Right kidney (tissue), 1 donor: ENCODE data around the gene ZFPL1.

Experiments used
- DNase-seq: peaks from one replicate; pipeline ENCODE4 v3.0.0-alpha.2; 2016

ZFPL1 gene

DNA sequence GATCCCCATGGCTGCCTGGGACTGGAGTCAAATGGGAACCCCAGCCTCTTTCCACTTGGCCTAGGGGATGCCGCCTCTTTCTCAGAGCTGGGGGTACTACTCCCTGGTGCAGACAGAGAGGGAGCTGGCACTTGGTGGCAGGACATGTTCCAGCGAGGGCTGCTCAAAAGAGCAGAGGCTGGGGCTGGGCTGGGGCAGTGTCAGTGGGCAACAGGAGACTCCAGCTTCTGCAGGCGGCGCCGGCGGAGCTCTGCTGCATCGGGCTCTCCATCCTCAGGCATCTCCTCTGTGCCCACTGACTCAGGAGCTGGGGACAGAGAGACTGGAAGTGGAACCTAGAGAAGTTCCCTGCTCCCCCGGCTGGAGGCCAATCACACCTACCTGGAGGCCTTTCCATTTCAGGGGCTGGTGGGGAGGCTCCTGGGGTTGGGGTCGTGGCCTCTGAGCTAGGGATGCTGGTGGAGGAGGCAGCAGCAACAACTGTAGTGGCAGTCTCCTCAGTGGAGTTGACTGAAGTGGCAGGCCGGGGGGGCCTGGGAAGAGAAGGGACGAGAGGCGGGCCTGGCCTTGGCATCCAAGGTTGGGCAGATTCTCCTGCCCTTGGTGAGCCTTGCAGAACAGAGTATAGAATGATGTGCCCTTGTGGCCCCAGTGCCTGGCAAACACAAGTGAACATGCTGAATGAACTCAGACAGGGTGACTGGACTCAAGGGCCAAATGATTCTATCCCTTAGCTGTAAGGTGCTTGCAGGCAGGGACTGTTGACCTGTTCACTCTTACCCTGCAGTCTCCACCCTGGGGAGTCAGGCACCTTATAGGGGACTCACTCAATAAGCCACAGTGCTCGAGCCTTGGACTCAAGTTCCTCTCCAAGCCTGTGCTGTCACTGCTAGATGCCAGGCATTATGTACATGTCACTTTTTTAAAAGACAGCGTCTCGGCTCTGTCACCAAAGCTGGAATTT, 44.4 kb downstream of the ZFPL1 start:
- DNase-seq = no peak

DNA sequence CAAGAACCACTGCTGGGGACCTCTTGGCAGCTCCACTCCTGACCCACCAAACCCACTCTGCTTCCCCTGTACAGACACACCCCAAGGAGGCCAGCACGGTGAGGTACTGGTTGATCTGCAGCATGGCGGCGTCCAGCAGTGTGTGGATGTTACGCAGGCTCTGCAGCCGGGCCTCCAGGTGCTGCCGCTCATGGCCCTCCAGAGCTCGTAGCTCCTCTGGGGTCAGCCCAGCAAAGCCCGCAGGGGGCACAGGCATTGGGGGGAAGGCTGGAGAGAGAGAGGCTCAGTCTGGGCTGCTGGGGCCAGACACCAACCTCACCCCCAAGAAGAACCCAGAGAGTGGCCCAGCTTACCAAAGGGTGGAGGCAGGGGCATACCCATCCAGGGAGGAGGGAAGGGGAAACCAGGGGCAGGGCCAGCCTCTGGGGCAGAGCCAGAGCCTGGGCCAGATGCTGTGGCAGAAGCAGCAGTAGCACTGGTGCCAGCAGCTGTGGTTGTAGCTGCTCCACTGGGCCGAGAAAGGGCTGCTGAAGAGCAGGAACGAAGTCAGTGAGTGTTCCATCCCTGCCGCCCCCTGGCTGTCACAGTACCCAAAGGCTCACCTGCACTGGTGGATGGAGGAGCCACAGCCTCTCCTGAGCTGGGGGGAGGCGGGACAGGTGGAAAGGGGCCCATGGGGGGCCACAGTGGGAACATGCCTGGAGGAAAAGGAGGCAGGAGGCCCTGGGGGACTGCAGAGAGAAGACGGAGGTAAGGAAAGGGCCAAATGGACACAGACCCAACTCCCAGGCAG, 45.8 kb downstream of the ZFPL1 start:
- DNase-seq = no peak

DNA sequence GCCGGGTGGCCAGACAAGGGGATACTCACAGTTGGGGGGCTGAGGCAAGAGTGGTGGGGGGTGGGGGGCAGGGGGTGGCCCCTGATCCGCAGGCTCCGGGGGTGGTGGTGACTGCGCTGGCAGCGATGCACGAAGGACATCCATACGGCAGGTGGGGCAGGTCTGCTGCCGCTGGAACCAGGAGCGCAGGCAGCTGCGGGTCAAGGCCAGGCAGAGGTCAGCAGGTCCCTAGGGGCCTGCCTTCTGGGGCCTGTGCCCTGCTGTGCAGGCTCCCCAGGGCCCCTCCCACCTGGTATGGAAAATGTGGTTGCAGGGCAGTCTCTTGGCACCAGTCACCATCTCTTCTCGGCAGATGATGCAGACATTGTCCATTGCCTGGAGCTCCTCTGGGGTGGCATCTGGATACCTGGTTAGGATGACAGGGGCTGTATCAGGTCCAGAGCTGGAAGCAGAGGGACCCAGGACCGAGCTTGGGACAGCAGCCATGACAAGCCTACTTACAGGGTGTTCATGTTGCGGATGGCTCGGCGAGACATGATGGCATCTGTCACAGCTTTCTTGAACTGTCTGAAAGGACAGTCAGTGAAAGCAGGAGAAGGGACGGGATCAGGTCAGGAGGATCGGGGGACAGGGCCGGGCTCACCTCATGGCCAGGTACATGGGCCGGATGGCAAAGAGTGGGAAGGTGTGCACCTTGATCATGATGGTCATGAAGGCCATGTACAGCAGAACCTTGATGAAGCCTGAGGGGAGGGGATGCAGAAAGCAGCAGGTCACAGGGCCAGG, 46.8 kb downstream of the ZFPL1 start:
- no peak for DNase-seq

DNA sequence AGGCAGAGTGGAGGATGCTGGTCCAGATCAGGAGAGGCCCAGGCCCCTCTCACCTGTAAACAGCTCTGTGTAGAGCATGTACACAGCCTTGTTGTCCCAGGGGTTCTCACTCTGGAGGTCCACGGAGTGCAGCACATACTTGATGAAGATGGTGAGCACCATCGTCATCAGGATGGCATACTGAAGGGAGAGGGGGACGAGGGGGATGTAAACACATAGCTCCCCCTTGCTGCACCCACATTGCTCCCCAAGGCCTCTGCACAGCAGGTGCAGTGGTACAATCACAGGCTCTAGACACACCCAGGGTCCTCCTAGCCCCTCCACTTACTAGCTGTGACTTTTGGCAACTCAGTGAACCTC, 47.4 kb downstream of the ZFPL1 start:
- DNase-seq = no peak

DNA sequence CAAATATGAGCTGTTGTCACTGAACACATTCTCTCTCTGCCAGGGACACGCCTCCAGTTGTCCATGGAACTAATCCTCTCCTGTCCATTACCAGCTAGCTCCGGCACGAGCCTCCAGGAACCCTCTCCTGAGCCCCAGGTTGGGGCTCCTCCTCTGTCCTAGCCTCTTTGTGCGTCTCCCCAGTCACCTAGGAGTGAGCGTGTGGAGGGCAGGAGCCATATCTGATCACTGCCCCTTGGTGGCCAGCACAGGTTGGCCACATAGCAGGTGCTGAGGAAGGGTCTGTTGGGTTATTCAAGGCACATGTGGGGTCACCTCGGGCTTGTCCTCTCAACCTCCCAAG, 47.8 kb downstream of the ZFPL1 start:
- DNase-seq = no peak

DNA sequence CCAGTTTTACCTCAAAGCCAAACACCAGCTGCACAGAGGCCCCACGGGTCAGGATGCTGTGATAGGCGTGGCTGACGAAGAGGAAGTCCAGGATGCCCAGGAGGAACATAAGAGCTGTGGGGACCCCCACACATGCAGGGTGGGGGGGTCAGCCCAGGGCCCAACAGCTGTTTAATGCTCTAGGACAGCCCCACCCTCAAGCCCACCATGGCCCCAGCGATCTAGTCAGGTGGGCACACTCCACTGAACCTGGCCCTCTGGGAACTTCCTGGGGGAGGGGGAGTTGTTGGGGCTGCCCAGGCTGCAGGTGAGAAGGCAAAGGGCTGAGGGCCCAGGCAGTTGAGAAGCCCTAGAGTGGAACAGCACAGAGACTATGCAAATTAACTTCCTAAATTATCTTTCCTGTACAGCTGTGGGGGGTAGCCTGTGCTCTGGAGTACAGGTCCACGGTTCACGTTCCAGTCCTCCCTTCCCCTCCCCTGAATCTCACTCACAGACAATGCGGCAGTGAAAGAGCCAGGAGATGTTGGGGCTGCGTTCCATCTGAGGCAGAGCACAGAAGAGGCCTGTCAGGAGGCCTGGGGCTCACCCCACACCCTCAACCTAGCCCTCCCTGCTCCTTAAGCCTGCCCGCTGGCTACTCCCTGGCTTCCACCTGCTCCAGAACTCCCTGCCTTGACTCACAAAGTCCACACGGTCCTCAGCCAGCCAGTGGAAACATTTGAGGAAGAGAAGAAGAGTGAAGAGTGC, 48.4 kb downstream of the ZFPL1 start:
- DNase-seq = no peak

DNA sequence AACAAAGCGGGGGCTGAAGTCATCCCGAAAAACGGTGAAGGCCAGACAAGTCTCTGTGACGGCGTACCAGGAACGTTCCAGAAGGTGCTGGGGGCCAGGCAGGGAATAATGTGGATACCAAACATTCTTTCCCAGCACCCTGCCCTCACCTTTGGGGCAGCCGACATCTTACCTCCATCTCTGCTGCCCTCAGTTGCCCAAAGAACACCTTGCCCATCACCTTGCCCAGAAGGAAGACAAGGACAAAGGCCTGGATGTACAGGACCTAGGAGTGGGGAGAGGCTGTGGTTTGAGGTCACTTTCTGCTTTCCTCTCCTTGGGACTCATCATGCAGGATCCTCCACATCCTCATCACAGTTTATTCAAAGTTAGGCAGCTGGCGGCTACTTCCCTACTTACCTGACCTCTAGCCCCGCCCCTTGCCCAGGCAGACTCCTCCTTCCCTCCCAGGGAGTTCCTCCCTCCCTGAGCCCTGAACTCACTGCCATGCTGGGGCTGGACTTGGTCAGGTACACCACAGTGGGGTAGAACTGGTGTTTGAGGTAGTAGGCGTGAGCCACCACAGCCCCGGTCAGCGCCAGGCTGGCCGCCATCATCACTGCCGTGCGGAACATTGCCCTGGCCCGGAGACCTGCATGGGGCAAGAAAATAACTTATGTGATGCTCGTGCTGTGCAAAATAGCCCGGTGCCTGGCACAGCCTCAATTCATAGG, 49.1 kb downstream of the ZFPL1 start:
- DNase-seq = no peak

DNA sequence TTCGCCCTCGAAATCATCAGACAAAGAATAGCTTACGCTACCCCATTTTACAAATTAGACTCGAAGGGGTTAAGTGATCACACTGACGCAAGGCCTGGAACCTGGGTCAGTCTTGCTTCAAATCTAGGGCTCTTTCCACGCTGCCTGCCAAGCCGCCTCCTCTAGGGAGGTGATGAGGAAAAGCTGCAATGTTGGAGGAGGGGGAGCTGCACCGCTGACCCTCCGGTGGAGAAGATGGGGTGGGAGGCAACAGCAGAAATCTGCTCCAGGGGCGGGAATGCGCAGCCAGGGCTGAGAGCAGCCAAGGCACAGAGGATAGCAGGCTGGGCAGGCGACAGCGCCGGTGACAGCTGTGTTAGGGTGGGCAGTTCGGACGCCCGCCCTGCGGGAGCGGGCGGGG, 49.7 kb downstream of the ZFPL1 start:
- no peak for DNase-seq

DNA sequence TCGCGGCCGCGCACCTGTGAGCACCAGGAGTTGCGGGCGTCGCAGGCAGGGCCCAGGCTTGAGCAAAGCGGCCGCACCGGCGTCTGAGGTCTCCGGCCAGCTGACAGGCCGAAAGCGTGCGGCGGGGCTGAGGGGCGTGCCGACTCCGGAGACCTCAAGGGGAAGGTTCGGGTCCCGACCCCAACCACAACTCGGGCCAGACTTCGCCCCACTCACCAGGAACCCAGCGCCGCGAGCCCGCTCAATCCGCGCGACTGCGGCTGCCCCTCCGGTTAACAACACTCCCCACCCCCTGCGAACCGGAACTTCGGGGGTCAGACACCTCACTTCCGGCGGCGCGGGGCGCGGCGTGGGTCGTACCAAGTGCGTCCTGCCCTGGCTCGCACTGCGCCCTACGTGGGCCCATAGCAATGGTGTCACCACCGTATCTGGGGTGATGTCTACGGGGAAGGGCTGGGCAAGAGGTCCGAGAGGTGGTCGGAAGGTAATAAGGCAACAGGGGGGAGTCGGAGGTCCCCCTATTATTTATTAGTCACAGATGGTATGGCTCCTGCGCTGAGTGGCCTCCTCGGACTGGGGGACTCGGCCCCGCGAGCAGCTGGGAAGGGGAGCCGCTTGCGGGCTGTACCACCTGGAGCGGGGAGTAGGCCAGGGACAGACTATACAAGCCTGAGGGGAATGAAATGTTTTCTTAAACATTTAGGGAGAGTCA, 50.4 kb downstream of the ZFPL1 start, which contains the start of gene SYVN1:
TSS of gene SYVN1 (minus strand) at position 280 of the 712 bp plus-strand sequence. CDS start 918 bp downstream, outside the sequence.
- peak; percentile 100 for DNase-seq

DNA sequence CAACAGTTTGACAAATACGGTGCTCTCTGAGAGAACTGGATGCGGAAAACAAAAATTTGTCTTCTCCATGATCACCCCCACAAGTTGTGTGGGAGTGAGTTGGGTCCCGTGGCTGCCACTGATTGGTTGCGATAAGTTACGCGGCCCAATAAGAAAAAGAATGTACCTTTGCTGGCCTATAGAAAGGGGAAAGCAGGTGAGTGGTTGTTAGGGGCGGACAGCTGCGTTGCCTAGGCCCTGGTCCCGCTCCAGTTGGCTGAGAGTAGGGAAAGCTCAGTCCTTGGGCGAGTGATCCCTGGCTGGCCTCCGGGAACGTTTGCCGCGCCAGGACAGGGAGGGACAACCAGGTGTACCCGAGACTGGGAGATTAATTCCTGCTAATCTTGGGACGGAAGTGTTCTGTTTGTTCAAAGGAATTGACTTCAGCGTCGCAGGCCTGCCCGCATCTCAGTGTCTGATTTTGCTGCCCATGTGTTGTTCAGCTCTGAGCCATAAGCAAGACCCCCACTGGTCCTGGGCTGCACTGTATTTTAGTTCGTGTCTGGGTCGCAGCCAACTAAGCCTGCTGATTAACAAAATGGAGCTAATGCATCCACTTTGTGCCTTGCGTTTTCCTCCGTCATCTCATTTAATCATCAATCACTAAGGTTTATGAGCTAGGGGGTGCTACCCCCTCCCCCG, 51.1 kb downstream of the ZFPL1 start:
- DNase-seq = no peak

DNA sequence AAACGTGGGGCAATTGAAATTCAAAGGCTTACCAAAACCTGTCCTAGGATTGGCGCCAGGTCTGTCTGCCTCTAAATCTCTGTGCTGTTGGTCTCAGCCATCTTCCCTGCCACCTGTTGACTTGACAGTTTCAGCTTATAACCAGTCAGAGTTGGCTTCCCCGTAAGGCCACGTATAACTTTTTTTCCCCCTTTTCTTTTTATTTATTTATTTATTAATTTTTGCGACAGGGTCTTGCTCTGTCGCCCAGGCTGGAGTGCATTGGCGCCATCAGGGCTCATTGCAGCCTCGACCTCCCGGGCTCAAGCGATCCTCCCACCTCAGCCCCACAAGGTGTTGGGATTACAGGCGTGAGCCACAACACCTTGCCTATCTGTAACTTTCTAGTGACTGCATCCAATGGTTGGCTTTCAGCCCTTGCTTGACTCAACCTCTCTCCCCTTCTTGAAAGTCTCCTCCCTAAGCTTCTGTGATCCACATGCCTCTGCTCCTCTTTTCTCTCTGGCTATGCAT, 51.7 kb downstream of the ZFPL1 start:
- DNase-seq = no peak

DNA sequence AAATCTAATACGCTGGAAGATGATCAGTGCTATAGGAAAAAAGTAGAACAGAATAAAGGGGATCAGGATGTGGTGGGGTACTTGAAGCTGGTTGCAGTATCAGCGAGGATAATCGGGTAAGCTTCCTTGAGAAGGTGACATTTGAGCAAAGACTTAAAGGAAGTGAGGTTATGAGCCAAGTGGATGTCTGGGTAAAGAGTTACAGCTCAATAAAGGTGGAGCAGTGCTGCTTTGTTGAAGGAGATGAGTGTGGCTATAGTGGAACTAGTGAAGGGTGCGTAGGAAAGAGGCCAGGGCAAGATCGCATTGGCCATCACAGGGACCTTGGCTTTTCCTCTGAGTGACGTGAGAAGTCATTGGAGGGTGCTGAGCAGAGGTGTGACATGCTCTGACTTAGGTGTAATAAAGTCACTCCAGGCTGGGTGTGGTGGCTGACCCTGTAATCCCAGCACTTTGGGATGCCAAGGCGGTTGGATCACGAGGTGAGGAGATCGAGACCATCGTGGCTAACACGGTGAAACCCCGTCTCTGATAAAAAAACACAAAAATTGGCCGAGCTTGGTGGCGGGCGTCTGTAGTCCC, 52.6 kb downstream of the ZFPL1 start:
- no peak for DNase-seq
